SK-N-SH (cell line): Measurements from ENCODE around the gene GPR68. TPM values are rescaled to one million over a fixed set of nuclear protein-coding genes. Genes with fewer than 3 reads are reported as not detected.

Experiments used
- CTCF ChIA-PET: fragments of 300-600, 350-600 bp; formaldehyde crosslinking; extraction: SDS; loops from one replicate; lab custom pipeline; 2021; lab: Yijun Ruan, JAX
- POLR2A ChIA-PET: fragments of 350-600 bp; sonication (Branson Sonifier 250); formaldehyde crosslinking; extraction: SDS; loops from one replicate; lab custom pipeline; 2020; ENCODE audit warnings: antibody characterized with exemption, inconsistent platforms; lab: Yijun Ruan, JAX
- DNase-seq: peaks from one replicate; pipeline ENCODE4 v3.0.0; 2012
- H2AFZ ChIP-seq: fragments of 200-600 bp; sonication (generic); 2 replicates; pipeline ENCODE4 v1.8.1; 2016; ENCODE audit warnings: antibody characterized with exemption, mild to moderate bottlenecking, low read depth
- H3F3A ChIP-seq: fragments of 200-600 bp; sonication (generic); replicated peaks from 2 replicates; pipeline ENCODE3; 2016; ENCODE audit warnings: antibody characterized with exemption, mild to moderate bottlenecking; ENCODE audit not compliant: insufficient read depth
- H3K27ac ChIP-seq, 2 experiments: fragments of 200-500 bp in 1 of 2; fragments of 200-600 bp in 1 of 2; sonication (Bioruptor generic) in 1 of 2; sonication (generic), shearing (Covaris generic) in 1 of 2; 2 replicates each; pipeline versions ENCODE4 v1.5.1 to v1.6.1; 2014 to 2016; ENCODE audit warnings: low read depth in 2 of 2, inconsistent platforms in 1 of 2, low read length in 1 of 2, mild to moderate bottlenecking in 1 of 2, mixed read lengths in 1 of 2
- H3K27me3 ChIP-seq: fragments of 200-600 bp; sonication (generic), shearing (Covaris generic); 2 replicates; pipeline ENCODE4 v1.6.1; 2016; ENCODE audit warnings: mixed run types; ENCODE audit not compliant: insufficient read depth
- H3K36me3 ChIP-seq, 2 experiments: fragments of 200-500 bp in 1 of 2; fragments of 200-600 bp in 1 of 2; sonication (Bioruptor generic) in 1 of 2; sonication (generic) in 1 of 2; replicated peaks in 1 of 2; 2 replicates each; pipeline versions ENCODE3 to v1.5.1; 2014 to 2016; ENCODE audit warnings: low read length in 1 of 2, mild to moderate bottlenecking in 1 of 2; ENCODE audit not compliant: insufficient read depth in 2 of 2, control insufficient read depth in 1 of 2
- H3K4me1 ChIP-seq, 2 experiments: fragments of 200-500 bp in 1 of 2; fragments of 200-600 bp in 1 of 2; sonication (Bioruptor generic) in 1 of 2; sonication (generic), shearing (Covaris generic) in 1 of 2; 2 replicates each; pipeline versions ENCODE4 v1.5.1 to v1.6.1; 2014 to 2016; ENCODE audit warnings: low read depth in 1 of 2, low read length in 1 of 2, mixed run types in 1 of 2; ENCODE audit not compliant: insufficient read depth in 2 of 2, control insufficient read depth in 1 of 2
- H3K4me2 ChIP-seq: fragments of 200-600 bp; sonication (generic), shearing (Covaris generic); 2 replicates; pipeline ENCODE4 v1.6.1; 2017; ENCODE audit warnings: mixed run types
- H3K4me3 ChIP-seq, 2 experiments: fragments of 200-500 bp in 1 of 2; fragments of 200-600 bp in 1 of 2; sonication (Bioruptor generic) in 1 of 2; sonication (generic), shearing (Covaris generic) in 1 of 2; 2 replicates each; pipeline versions ENCODE4 v1.5.1 to v1.8.1; 2014 to 2016; ENCODE audit warnings: low read depth in 2 of 2, inconsistent platforms in 1 of 2, low read length in 1 of 2, mild to moderate bottlenecking in 1 of 2, mixed read lengths in 1 of 2, moderate library complexity in 1 of 2
- H3K79me2 ChIP-seq: fragments of 200-600 bp; sonication (generic); 2 replicates; pipeline ENCODE4 v1.8.1; 2017; ENCODE audit warnings: mild to moderate bottlenecking; ENCODE audit not compliant: insufficient read depth
- H3K9ac ChIP-seq: fragments of 200-600 bp; sonication (generic); 2 replicates; pipeline ENCODE4 v1.6.1; 2017; ENCODE audit warnings: mixed run types
- H3K9me2 ChIP-seq: fragments of 200-600 bp; sonication (generic); 2 replicates; pipeline ENCODE4 v1.6.1; 2017; ENCODE audit warnings: mixed run types
- H3K9me3 ChIP-seq: fragments of 200-600 bp; sonication (generic); 2 replicates; pipeline ENCODE4 v1.6.1; 2017; ENCODE audit warnings: mixed run types, mild to moderate bottlenecking, moderate library complexity
- H4K20me1 ChIP-seq: fragments of 200-600 bp; sonication (generic); 2 replicates; pipeline ENCODE4 v1.6.1; 2017; ENCODE audit warnings: mild to moderate bottlenecking, mixed run types; ENCODE audit not compliant: insufficient read depth
- ELF1 ChIP-seq: IDR thresholded peaks from 2 replicates; pipeline ENCODE4 v1.4.0; 2012
- EP300 ChIP-seq, 2 experiments: IDR thresholded peaks; 2 replicates each; pipeline versions ENCODE4 v1.4.0 to v1.6.1; 2012; ENCODE audit warnings: borderline replicate concordance in 1 of 2, low read depth in 1 of 2, low read length in 1 of 2
- EZH2phosphoT487 ChIP-seq: fragments of 200-600 bp; sonication (generic); IDR thresholded peaks from 2 replicates; pipeline ENCODE4 v1.6.1; 2017; ENCODE audit warnings: low read depth, mixed run types, mild to moderate bottlenecking, antibody characterized with exemption, moderate library complexity, borderline replicate concordance
- FOXJ3 ChIP-seq: sonication (generic); formaldehyde crosslinking; IDR thresholded peaks from 2 replicates; pipeline ENCODE4 v1.5.1; 2020; ENCODE audit warnings: mild to moderate bottlenecking, missing genetic modification reagents
- FOXM1 ChIP-seq: IDR thresholded peaks from 2 replicates; pipeline ENCODE4 v1.4.0; 2012; ENCODE audit warnings: low read depth, mild to moderate bottlenecking
- GATA2 ChIP-seq: sonication (generic); formaldehyde crosslinking; IDR thresholded peaks from 2 replicates; pipeline ENCODE4 v1.5.0; 2020; ENCODE audit warnings: mild to moderate bottlenecking, missing genetic modification reagents
- JUND ChIP-seq: IDR thresholded peaks from 2 replicates; pipeline ENCODE4 v1.4.0; 2012
- MEF2A ChIP-seq: IDR thresholded peaks from 2 replicates; pipeline ENCODE4 v1.4.0; 2012; ENCODE audit warnings: low read depth, borderline replicate concordance
- MXI1 ChIP-seq: IDR thresholded peaks from 2 replicates; pipeline ENCODE4 v1.6.1; 2012; ENCODE audit warnings: mild to moderate bottlenecking, low read depth, low read length, improper control_type of control experiment
- REST ChIP-seq: IDR thresholded peaks from 2 replicates; pipeline ENCODE4 v1.6.1; 2012; ENCODE audit warnings: mild to moderate bottlenecking, low read depth, low read length, moderate library complexity
- RFX5 ChIP-seq: IDR thresholded peaks from 2 replicates; pipeline ENCODE4 v1.6.1; 2012; ENCODE audit warnings: mild to moderate bottlenecking, improper control_type of control experiment, low read length
- SIN3A ChIP-seq: IDR thresholded peaks from 2 replicates; pipeline ENCODE4 v1.6.1; 2012; ENCODE audit warnings: low read depth, mild to moderate bottlenecking, low read length, moderate library complexity, borderline replicate concordance
- SMC3 ChIP-seq: IDR thresholded peaks from 2 replicates; pipeline ENCODE4 v1.6.1; 2012; ENCODE audit warnings: low read depth, low read length, improper control_type of control experiment
- TAF1 ChIP-seq: IDR thresholded peaks from 2 replicates; pipeline ENCODE4 v1.6.1; 2012; ENCODE audit warnings: low read depth, mild to moderate bottlenecking, low read length, moderate library complexity, borderline replicate concordance
- USF1 ChIP-seq: IDR thresholded peaks from 2 replicates; pipeline ENCODE4 v1.4.0; 2012; ENCODE audit warnings: low read depth, borderline replicate concordance
- YY1 ChIP-seq: IDR thresholded peaks from 2 replicates; pipeline ENCODE4 v1.4.0; 2012; ENCODE audit warnings: low read depth, mild to moderate bottlenecking
- WGBS: methylation state at CpG from one replicate; pipeline ENCODE4 v1.1.6; 2017; ENCODE audit warnings: low lambda C conversion rate; 5-methylcytosine and 5-hydroxymethylcytosine counted together
- polyA plus RNA-seq, 3 experiments: library from polyadenylated mRNA; depleted of rRNA; stranded (reverse); fragments of >200 nt; gene quantifications; 2 replicates each; pipeline ENCODE4 v1.2.3, GENCODE V29; 2012

GPR68 gene
- polyA plus RNA-seq, 1 of the 3 experiments (the other 2 are of a cell fraction), result 0.18 TPM

- ChIA-PET POLR2A (no interaction called here), CTCF (interaction anchor here (1.6 to 3.9 kb wide), 2 partner anchors 10 to 13 kb away, joined by 4 to 26 read pairs; no protein-coding TSS in a partner anchor)
- Histone ChIP-seq H3K9me2 (no peaks in the 10 kb centered on the region), H3K79me2 (no peaks in the 10 kb centered on the region), H2AFZ (no peak overlapping the region), H3K4me1 (peaks cover 0 to 5% of the 10 kb centered on the region in 2 experiments; a peak in 1 of 4 replicates), H3F3A (no peaks in the 10 kb centered on the region), H3K9ac (no peak overlapping the region), H3K27ac (no peak overlapping the region), H3K27me3 (no peaks in the 10 kb centered on the region), H3K4me2 (no peak overlapping the region), H3K9me3 (no peaks in the 10 kb centered on the region), H3K4me3 (no peak overlapping the region), H4K20me1 (no peaks in the 10 kb centered on the region), H3K36me3 (peaks cover 0 to 15% of the 10 kb centered on the region in 2 experiments)
- no peak for DNase-seq
- TF ChIP-seq EP300 (IDR thresholded peaks at IDR 0.05; ENCODE audit: borderline replicate concordance in 1 of 2, low read depth in 1 of 2, low read length in 1 of 2) (no peak), GATA2 (CRISPR knock-in tag) (no peak), FOXJ3 (CRISPR knock-in tag) (no peak), JUND (no peak), MXI1 (no peak), RFX5 (no peak), TAF1 (no peak), ELF1 (no peak), REST (no peak), YY1 (no peak), MEF2A (no peak), SMC3 (no peak), SIN3A (no peak), EZH2phosphoT487 (no peak), FOXM1 (no peak)
- 78% methylated on average over 4 of the region's 4 CpGs for WGBS
Observed at GRCh38 chr14:91186515-91187066, 57.9 kb downstream of the GPR68 start.

GRCh38 chr14:91185721-91186120, 58.8 kb downstream of the GPR68 start:
- no peaks in the 10 kb centered on the region for H3K79me2 ChIP-seq
- no peak for TF ChIP-seq USF1
- TF ChIP-seq EP300 (IDR thresholded peaks at IDR 0.05; ENCODE audit: borderline replicate concordance in 1 of 2, low read depth in 1 of 2, low read length in 1 of 2), result peak in 1 of 2 experiments; percentile 7; a peak in 1 of 4 replicates
- H3K4me3 ChIP-seq, result no peak overlapping the region
- H3K4me1 ChIP-seq, result peaks cover 0 to 4% of the 10 kb centered on the region in 2 experiments; a peak in 1 of 4 replicates
- no peak overlapping the region for H2AFZ ChIP-seq
- no peaks in the 10 kb centered on the region for H4K20me1 ChIP-seq
- no peaks in the 10 kb centered on the region for H3K9me3 ChIP-seq
- H3K36me3 ChIP-seq, result peaks cover 0 to 15% of the 10 kb centered on the region in 2 experiments
- no peaks in the 10 kb centered on the region for H3F3A ChIP-seq
- 33% methylated on average over 1 of the region's 1 CpG for WGBS
- peak overlapping the region in 1 of 2 experiments; percentile 35; a peak in 2 of 4 replicates for H3K27ac ChIP-seq
- no peaks in the 10 kb centered on the region for H3K9me2 ChIP-seq
- CTCF ChIA-PET, result interaction anchor here (0.6 to 3.9 kb wide), 4 partner anchors 8 to 282 kb away, joined by 3 to 26 read pairs (median 7); no protein-coding TSS in a partner anchor
- no peak overlapping the region for H3K9ac ChIP-seq
- no peak overlapping the region for H3K4me2 ChIP-seq
- DNase-seq, result peak; percentile 30
- POLR2A ChIA-PET, result interaction anchor here (0.6 to 1.1 kb wide), 2 partner anchors 76 to 95 kb away, joined by 3 read pairs; no protein-coding TSS in a partner anchor
- H3K27me3 ChIP-seq, result no peaks in the 10 kb centered on the region
